ENCODE results near the gene NUDT3. TPM values are rescaled to one million over a fixed set of nuclear protein-coding genes. Genes with fewer than 3 reads are reported as not detected.

The NUDT3 gene
- total and polyA plus RNA-seq, 4 donors = 3.2 to 20.2 (median 9.5) TPM

DNA sequence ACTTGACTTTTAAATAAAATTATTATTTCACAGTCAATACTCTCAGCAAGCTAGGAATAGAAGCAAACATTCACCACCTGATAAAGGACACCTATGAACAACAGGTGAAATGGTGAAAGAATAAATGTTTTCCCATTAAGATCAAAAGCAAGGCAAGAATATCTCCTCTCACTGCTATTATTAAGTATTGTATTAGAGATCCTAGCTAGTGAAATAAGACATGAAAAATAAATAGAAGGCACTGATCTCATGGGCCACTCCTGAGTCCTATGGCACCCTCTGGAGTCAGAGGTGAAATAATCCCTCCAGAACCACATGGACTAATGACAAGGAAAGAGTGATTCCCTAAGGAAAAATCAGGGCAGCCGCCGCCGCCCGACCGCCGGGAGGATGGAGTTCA is 4.0 kb upstream of the NUDT3 start:
- Histone ChIP-seq H3K36me3 (ENCODE audit: control insufficient read depth in 4 of 4, insufficient read depth in 3 of 4, low read depth in 1 of 4, low read length in 3 of 4) (no peaks in the 10 kb centered on the region), H3K9ac (ENCODE audit: low read depth in 1 of 2, low read length in 2 of 2) (no peak overlapping the region), H3K27ac (ENCODE audit: low read depth in 1 of 2, low read length in 2 of 2) (no peak overlapping the region), H3K9me3 (ENCODE audit: control insufficient read depth in 4 of 4, low read length in 3 of 4) (peaks cover 0 to 2% (median 0%) of the 10 kb centered on the region in 4 donors), H3K4me1 (ENCODE audit: control insufficient read depth in 4 of 4, insufficient read depth in 4 of 4, low read length in 3 of 4) (peaks cover 2 to 11% (median 5%) of the 10 kb centered on the region in 4 donors), H3K27me3 (ENCODE audit: control insufficient read depth in 4 of 4, insufficient read depth in 4 of 4, low read length in 3 of 4) (no peaks in the 10 kb centered on the region), H3K4me3 (ENCODE audit: low read depth in 1 of 3, low read length in 3 of 3) (no peak overlapping the region)
- 95% methylated on average over 6 of the region's 6 CpGs for WGBS
- no peak for DNase-seq (ENCODE audit: low spot score)
- no peak for TF ChIP-seq HNF4G (IDR thresholded peaks at IDR 0.05)
- no peak for TF ChIP-seq SP1 (IDR thresholded peaks at IDR 0.05)
- TF ChIP-seq, protein P1, sequence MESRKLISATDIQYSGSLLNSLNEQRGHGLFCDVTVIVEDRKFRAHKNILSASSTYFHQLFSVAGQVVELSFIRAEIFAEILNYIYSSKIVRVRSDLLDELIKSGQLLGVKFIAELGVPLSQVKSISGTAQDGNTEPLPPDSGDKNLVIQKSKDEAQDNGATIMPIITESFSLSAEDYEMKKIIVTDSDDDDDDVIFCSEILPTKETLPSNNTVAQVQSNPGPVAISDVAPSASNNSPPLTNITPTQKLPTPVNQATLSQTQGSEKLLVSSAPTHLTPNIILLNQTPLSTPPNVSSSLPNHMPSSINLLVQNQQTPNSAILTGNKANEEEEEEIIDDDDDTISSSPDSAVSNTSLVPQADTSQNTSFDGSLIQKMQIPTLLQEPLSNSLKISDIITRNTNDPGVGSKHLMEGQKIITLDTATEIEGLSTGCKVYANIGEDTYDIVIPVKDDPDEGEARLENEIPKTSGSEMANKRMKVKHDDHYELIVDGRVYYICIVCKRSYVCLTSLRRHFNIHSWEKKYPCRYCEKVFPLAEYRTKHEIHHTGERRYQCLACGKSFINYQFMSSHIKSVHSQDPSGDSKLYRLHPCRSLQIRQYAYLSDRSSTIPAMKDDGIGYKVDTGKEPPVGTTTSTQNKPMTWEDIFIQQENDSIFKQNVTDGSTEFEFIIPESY (IDR thresholded peaks at IDR 0.05) = no peak
- TF ChIP-seq FOXA1 (IDR thresholded peaks at IDR 0.05) = no peak
- no peak for TF ChIP-seq FOXA2 (IDR thresholded peaks at IDR 0.05)
- no peak for TF ChIP-seq CTCF (IDR thresholded peaks at IDR 0.05; ENCODE audit: low read depth, low read length, missing input control)
- TF ChIP-seq, protein P2, sequence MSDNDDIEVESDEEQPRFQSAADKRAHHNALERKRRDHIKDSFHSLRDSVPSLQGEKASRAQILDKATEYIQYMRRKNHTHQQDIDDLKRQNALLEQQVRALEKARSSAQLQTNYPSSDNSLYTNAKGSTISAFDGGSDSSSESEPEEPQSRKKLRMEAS (IDR thresholded peaks at IDR 0.05) = no peak
- TF ChIP-seq, protein P3, sequence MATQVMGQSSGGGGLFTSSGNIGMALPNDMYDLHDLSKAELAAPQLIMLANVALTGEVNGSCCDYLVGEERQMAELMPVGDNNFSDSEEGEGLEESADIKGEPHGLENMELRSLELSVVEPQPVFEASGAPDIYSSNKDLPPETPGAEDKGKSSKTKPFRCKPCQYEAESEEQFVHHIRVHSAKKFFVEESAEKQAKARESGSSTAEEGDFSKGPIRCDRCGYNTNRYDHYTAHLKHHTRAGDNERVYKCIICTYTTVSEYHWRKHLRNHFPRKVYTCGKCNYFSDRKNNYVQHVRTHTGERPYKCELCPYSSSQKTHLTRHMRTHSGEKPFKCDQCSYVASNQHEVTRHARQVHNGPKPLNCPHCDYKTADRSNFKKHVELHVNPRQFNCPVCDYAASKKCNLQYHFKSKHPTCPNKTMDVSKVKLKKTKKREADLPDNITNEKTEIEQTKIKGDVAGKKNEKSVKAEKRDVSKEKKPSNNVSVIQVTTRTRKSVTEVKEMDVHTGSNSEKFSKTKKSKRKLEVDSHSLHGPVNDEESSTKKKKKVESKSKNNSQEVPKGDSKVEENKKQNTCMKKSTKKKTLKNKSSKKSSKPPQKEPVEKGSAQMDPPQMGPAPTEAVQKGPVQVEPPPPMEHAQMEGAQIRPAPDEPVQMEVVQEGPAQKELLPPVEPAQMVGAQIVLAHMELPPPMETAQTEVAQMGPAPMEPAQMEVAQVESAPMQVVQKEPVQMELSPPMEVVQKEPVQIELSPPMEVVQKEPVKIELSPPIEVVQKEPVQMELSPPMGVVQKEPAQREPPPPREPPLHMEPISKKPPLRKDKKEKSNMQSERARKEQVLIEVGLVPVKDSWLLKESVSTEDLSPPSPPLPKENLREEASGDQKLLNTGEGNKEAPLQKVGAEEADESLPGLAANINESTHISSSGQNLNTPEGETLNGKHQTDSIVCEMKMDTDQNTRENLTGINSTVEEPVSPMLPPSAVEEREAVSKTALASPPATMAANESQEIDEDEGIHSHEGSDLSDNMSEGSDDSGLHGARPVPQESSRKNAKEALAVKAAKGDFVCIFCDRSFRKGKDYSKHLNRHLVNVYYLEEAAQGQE (IDR thresholded peaks at IDR 0.05) = no peak

DNA sequence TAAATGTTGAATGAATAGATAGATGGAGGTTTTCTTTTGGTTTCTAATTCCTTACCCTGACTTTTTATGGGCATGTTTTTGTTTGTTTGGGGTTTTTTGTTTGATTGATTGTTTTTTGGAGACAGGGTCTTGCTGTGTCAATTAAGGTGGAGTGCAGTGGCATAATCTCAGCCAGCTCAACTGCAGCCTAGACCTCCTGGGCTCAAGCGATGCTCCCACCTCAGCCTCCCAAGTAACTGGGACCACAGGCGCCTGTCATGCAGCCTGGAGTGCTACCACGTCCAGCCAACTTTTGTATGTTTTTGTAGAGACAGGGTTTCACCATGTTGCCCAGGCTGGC is 1.5 kb upstream of the NUDT3 start:
- no peak overlapping the region for H3K27ac ChIP-seq (ENCODE audit: low read depth in 1 of 2, low read length in 2 of 2)
- no peak for TF ChIP-seq CTCF (IDR thresholded peaks at IDR 0.05; ENCODE audit: low read depth, low read length, missing input control)
- no peak for TF ChIP-seq HNF4A (conservative IDR thresholded peaks at IDR 0.05)
- TF ChIP-seq, protein P2 (IDR thresholded peaks at IDR 0.05) = no peak
- TF ChIP-seq GABPA (IDR thresholded peaks at IDR 0.05 in 1 of 2, conservative IDR thresholded peaks at IDR 0.05 in 1 of 2) = no peak
- no peak for TF ChIP-seq EGR1 (IDR thresholded peaks at IDR 0.05; ENCODE audit: low read depth in 2 of 2)
- TF ChIP-seq ATF3 (IDR thresholded peaks at IDR 0.05) = no peak
- no peak for TF ChIP-seq YY1 (IDR thresholded peaks at IDR 0.05)
- no peak for TF ChIP-seq NR2F2 (IDR thresholded peaks at IDR 0.05)
- no peak for TF ChIP-seq FOXA2 (IDR thresholded peaks at IDR 0.05)
- no peak for TF ChIP-seq SP1 (IDR thresholded peaks at IDR 0.05)
- TF ChIP-seq TAF1 (conservative IDR thresholded peaks at IDR 0.05) = no peak
- TF ChIP-seq, protein P3 (IDR thresholded peaks at IDR 0.05) = no peak
- TF ChIP-seq FOXA1 (IDR thresholded peaks at IDR 0.05) = no peak
- no peak for TF ChIP-seq RAD21 (IDR thresholded peaks at IDR 0.05)
- no peak for TF ChIP-seq JUND (IDR thresholded peaks at IDR 0.05)
- TF ChIP-seq HNF4G (IDR thresholded peaks at IDR 0.05) = no peak

More for the DNA sequence above, 1.5 kb upstream of the NUDT3 start:
- peaks cover 2 to 22% (median 15%) of the 10 kb centered on the region in 4 donors for H3K4me1 ChIP-seq (ENCODE audit: control insufficient read depth in 4 of 4, insufficient read depth in 4 of 4, low read length in 3 of 4)
- H3K9ac ChIP-seq (ENCODE audit: low read depth in 1 of 2, low read length in 2 of 2) = no peak overlapping the region
- H3K4me3 ChIP-seq (ENCODE audit: low read depth in 1 of 3, low read length in 3 of 3) = no peak overlapping the region
- H3K9me3 ChIP-seq (ENCODE audit: control insufficient read depth in 4 of 4, low read length in 3 of 4) = peaks cover 0 to 2% (median 0%) of the 10 kb centered on the region in 4 donors
- H3K36me3 ChIP-seq (ENCODE audit: control insufficient read depth in 4 of 4, insufficient read depth in 3 of 4, low read depth in 1 of 4, low read length in 3 of 4) = no peaks in the 10 kb centered on the region
- no peaks in the 10 kb centered on the region for H3K27me3 ChIP-seq (ENCODE audit: control insufficient read depth in 4 of 4, insufficient read depth in 4 of 4, low read length in 3 of 4)
- 90% methylated on average over 3 of the region's 3 CpGs for WGBS
- DNase-seq (ENCODE audit: low spot score) = no peak
